Activated T-cell treated with anti-CD3 and anti-CD28 coated beads for 4 hours (primary cell): ENCODE data around the gene GAS6.
"Not testable (repeated sequence)": the region's sequence is repeated elsewhere in the genome, so short reads cannot be mapped to it uniquely, and the experiment has no call there.

Experiments
- DNase-seq: peaks from one replicate; pipeline ENCODE4 v3.0.0-alpha.2; 2020

GAS6 gene

GRCh38 chr13:113835461-113836270 lies 28.2 kb downstream of the GAS6 start:
- no peak for DNase-seq

DNA sequence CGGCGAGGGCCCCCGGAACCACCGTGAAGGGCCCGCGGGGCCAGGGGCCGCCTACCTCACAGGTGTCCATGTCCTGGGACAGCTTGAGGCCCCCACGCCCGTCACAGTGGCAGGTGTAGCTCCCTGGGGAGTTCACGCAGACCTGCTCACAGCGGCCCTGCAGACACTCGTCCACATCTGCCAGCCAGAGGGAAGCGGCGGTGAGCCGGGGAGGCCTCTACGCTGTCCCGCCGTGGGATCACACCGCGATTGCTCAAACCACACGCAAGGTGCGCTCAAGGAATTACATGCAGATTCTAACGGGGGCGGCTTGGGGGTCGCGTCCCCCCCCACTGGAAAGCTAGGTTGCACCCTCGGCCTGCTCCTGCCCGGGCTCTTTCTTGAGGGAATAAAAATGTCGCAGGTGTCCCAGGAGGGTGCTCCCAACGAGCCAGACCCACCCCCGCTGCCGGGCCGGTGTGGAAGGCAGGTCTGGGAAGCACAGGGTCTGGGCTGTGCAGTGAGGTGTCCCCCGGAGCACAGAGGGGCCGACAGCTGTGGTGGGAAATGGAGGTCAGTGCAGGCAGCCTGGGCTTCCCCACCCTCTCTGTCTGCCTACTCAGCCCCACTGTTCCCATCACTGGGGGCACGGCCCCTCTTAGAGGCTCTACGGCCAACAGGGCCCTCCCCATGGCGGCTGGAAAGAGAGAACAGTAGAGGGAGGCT lies 29.2 kb downstream of the GAS6 start:
- DNase-seq = no peak

DNA sequence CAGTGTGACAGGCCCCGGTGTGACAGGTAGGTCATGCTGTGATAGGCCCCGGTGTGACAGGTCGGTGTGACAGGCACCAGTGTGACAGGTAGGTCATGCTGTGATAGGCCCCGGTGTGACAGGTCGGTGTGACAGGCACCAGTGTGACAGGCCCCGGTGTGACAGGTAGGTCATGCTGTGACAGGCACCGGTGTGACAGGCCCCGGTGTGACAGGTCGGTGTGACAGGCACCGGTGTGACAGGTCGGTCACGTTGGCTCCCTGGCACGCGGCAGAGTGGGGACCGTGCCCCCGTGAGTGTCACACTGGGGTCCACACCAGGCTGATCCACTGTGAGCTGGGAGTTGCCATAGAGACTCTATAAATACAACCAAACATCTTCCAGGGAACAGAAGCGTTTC lies 29.9 kb downstream of the GAS6 start:
- DNase-seq = not testable (repeated sequence)

DNA sequence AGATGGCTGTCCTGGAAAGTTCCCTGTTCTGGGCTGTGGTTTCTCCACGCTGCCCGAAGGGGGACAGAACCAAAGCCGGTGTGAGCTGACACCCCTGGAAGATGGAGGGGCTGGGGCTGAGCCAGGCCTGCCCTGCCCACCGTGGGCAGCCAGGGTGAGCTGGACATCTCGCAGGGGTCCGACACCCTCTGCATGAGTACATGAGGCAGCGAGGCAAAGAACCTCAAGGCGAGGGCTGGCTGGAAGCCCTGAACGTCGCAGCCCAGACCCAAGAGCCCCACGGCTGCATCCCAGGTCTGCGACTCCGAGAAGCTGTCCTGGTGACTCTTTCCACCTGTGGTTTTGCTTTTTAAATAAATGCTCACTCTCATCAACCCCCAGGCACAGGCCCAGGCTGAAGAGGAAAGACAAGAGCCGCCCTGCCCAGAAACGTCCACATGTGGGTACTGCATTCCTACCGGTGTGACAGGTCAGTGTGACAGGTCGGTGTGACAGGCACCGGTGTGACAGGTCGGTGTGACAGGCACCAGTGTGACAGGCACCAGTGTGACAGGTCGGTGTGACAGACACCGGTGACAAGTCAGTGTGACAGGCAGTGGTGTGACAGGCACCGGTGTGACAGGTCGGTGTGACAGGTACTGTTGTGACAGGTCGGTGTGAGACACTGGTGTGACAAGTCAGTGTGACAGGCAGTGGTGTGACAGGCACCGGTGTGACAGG lies 30.6 kb downstream of the GAS6 start:
- DNase-seq = no peak

- DNase-seq = no peak
Measured at GRCh38 chr13:113832631-113833030, 31.2 kb downstream of the GAS6 start.

- DNase-seq = no peak
Measured at GRCh38 chr13:113832205-113832604, 31.7 kb downstream of the GAS6 start.

DNA sequence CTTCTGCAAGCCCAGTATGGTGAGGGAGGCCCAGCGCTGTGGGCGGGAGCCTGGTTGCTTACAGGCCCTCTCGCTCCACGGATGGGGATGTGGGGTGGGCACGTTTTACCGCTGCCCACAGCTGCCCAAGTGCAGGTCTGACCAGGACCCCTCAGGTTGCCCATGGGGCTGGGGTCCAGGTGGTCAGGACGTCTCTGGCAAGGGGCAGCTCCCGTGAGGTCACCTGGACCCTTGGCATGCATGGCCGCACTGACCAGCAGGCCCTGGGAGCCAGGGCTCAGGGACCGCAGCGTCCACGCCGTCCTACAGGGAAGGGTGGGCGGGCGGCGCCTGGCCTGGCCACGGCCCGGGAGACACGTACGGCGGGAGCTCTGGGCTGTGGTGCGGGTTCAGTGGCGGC lies 32.8 kb downstream of the GAS6 start:
- no peak for DNase-seq

- not testable (repeated sequence) for DNase-seq
Measured at GRCh38 chr13:113830426-113830950, 33.4 kb downstream of the GAS6 start.

- DNase-seq = no peak
Measured at GRCh38 chr13:113828282-113828825, 35.5 kb downstream of the GAS6 start.

- no peak for DNase-seq
Measured at GRCh38 chr13:113827021-113827420, 36.9 kb downstream of the GAS6 start.

- DNase-seq = not testable (repeated sequence)
Measured at GRCh38 chr13:113826446-113826845, 37.4 kb downstream of the GAS6 start.

DNA sequence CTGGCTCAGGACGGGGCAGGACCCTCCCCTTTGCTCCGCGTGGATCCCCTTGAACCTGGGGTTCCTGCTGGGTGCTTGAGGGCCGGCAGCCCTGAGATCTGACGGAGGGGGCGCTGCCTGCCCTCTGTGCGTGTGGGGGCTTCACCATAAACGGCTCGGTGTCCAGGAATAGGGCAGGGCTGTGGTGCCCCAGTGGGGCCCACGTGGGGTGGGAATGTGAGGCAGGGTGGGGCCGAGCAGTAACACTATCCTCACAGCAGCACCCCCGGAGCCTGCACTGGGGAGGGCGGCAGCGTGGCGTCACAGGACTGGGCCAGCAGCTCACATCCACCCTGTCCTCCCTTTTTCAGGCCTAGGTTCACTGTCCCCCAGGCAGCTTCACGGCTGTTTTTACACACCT lies 38.0 kb downstream of the GAS6 start:
- no peak for DNase-seq

GRCh38 chr13:113823771-113824170 lies 40.1 kb downstream of the GAS6 start:
- no peak for DNase-seq

DNA sequence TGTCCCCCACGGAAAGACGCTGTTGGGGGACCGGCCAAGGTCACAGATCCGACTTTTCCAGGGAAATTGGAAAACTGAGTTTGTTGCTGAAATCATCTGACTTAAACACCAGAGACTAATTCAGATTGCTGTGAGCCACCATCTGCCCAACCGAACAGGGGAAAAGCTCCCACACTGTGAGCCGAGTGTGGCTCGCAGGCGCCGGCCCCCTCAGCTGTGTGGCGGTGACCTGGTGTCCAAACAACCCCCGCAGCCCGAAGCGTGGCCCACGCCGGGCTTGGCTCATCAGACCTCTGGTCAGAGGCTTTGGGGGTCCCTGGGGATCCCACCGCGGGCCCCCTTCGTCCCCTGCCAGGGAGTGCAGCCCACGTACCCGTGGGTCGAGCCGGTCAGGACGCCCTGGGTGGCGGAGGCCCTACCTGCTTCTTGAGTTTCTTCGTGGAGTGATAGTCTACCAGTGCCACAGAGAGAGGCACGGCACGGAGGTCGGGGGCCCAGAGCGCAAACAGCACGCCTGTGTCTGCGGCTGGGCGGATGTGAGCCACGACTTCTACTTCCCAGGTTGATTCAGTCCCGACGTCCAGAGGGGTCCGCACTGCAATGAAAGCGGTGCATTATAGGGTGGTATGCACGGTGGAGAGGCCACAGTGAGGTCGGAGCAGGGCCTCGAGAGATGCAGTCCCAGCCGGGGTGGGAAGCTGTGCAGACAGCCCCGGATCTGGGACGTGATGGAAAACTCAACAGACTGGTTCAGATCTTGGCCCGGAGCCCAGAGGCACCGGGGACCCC lies 40.7 kb downstream of the GAS6 start:
- DNase-seq = no peak

- DNase-seq = no peak
Measured at GRCh38 chr13:113822266-113822665, 41.6 kb downstream of the GAS6 start.

GRCh38 chr13:113821847-113822246 lies 42.0 kb downstream of the GAS6 start:
- DNase-seq = no peak

DNA sequence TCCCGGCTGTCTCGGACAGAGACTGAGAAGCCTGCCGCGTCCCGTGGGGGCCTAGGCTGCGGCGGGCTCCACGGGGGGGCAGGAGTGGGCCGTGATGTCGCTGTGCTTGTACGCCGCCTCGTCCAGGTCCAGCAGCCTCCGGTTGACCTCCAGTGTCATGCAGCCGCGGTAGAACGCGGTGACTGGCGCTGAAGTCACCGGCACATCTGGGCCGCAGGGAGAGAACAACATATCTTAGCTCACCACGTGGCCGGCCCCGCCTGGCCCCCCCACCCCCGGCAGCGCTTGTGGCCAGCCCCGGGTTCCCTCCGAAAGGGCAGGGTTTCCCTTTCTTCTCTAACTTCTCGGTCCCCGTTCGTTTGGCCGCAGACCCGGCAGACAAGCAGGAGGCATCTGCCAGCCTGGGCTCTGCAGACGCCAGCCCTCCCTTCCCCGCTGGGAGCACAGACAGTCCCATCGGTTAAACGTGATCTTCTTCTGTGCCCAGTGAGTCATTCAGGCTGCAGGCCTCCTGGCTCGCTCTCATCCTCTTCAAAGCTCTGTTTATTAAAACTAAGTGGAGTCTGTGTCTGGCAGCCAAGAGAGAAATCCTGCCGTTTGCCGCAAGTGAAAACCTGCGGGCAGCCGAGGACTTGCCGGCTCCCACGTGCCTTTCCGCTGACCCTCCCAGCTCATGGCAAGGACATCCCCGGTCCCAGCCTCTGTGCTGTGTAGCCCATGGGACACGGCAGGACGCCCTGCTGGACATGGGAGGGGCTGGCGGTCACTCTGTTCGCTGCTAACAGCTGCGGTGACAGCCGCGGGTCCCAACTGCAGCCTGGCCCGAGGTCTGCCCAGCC lies 42.8 kb downstream of the GAS6 start:
- no peak for DNase-seq

DNA sequence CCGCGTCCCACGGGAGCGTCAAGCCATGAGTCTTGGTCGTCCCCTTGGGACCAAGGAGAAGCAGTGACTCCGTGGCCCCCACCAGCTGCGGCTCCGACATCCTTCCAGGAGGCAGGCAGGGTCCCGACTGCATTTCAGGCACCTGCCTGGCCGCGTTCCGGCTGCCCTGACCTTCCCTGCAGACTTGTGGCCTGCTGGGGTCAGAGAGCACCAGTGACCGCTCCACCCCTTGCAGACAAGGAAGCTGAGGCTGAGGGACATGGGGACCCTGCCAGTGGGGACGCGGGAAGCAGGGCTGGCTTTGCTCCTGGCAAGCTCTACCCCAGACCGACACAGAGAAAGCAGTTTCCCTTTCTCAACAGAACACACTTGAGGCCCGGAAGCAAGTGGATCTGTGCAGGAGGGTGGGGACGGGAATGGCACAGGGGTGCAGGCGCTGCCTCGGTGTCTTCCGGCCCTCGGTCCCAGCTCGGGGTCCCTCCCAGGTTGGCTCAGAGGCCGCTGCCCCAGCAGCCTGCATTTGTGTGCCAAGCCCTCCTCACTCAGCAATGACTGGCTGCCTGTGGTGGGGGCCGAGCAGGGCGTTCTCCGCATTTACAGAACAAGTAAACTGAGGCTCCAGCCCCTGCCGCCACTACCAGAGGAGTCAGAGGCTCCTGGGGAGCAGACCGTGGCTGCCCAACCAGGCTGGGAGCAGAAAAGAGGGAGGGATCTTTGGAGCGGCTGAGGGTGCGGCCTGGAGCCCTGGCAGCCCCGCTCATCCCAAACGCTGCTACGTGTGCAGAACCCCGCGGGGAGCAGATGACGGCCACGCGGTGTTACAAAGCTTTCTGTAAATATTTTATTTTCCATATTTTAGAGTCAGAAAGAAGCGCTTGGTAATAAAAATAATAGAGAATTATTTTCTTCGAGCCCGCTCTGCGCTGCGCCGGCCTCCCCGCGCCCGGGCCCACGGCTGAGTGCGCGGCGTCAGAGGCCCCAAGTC lies 43.9 kb downstream of the GAS6 start:
- no peak for DNase-seq

GRCh38 chr13:113819341-113819730 lies 44.5 kb downstream of the GAS6 start:
- DNase-seq = no peak

DNA sequence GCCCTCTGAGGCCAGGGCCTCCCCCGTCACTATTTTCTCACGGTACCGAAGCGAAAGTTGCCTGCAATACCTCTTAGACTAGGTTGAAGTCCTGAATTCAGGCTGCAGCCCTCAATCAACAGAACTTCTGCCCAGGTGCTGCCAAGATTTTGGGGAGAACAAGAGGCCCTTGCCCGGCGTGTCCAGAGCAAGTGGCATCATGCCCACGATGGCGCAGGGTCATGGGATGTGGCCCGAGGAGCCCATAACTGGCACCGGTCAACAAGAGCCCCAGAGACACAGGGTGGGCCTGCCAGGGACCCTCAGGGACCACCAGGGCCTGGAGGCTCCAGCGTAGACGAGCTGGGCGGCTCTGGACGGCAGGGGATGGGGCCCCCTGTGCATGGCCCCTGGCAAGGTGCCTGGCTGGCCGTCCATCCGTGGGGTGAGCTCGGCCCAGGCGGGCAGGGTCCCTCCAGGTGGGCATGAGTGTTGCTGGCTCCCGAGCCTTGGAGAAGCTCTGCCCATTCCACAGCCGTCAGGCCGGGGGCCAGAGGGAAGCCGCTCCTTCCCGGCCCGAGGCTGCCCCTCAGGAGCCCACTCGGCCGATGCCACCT lies 45.1 kb downstream of the GAS6 start:
- no peak for DNase-seq
